Epithelial cell of prostate (primary cell): ENCODE data around the gene ST6GALNAC5.
A peak's percentile ranks its signal among the peaks of the same experiment; 100 is the strongest.
"Not testable (repeated sequence)": the region's sequence is repeated elsewhere in the genome, so short reads cannot be mapped to it uniquely, and the experiment has no call there.

Source experiments
- DNase-seq: peaks from one replicate; pipeline ENCODE4 v3.0.0-alpha.2; 2011; ENCODE audit warnings: low read depth, low spot score
- H3K27ac ChIP-seq: fragments of 450-650 bp; 2 replicates; pipeline ENCODE4 v1.5.1; 2017; ENCODE audit warnings: mild to moderate bottlenecking

The ST6GALNAC5 gene

DNA sequence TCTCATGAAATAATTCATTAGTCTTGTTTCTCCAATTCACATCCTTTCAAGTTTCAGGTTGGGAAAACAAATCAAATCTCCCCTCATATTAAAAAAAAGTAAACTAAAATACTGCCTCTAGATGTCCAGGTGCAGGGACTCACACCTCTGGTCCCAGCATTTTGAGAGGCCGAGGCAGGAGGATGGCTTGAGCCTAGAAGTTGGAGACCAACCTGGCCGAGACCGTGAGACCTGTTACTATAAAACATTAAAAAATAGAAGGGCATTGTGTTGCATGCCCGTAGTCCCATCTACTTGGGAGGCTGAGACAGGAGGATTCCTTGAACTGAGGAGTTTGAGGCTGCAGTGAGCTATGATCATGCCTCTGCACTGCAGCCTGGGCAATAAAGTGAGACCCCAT, 61.9 kb downstream of the ST6GALNAC5 start:
- no peak overlapping the region for H3K27ac ChIP-seq
- no peak for DNase-seq

DNA sequence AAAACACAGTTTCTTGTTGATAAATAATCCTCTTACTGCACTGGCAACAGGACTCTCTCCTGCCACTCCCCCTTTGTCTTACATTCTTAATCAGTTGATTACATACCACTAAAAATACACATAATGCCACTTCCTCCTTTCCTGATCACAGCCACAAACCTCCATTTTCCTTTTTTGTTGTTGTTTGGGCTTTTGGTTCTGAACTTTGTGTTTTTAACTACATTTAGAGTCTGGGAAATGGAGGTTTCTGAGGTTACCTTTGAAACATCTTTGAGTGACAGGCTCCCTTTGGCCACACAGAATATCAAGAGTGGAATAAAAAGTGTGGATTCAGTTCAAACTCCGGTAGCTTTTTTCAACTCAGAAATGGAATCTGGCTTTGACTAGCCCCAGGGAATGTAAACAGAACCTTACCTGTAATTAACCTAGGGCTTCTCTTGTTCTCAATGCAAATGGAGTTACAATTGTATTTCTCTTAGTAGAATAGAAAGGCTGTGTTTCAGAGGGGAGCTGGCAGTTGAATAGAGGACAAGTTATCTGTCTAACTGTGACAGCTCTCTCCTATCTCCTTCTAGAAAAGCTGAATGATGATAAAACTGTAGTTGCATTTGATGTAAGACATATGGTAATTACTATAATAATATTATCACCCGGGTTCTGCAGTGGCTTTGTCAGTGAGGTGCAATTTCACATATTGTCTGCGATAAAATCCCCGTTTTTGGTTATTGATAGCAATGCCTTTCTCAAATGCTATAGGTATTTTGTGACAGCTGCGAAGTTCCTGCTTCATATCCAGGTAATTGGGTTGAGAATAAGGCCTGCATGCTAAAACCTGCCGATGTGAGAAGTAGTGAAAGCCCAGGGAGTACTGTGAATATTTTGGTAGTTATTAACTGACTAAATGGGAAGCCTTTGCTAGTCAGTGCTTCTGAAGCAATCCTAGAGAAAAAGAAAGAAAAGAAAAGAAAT, 66.9 kb downstream of the ST6GALNAC5 start:
- no peak overlapping the region for H3K27ac ChIP-seq
- no peak for DNase-seq

DNA sequence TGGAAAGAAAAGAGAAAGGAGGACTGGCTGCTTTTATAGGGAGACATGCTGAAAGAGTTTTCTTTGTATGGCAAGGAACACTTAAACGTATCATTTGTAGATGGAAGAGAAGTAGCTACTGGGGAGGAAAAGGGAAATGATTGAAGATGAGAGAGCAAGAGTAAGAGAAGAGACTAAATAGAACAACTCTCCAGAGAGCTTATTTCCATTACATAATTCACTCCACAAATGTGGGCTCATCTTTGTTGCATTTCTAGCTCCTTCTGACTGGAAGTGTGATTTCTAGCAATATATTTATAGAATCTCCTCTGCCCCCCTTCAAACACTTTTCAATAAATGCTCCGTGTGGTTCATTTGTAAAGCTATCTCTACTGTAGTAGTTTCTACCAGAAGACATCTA, 71.0 kb downstream of the ST6GALNAC5 start:
- H3K27ac ChIP-seq, result no peak overlapping the region
- no peak for DNase-seq

DNA sequence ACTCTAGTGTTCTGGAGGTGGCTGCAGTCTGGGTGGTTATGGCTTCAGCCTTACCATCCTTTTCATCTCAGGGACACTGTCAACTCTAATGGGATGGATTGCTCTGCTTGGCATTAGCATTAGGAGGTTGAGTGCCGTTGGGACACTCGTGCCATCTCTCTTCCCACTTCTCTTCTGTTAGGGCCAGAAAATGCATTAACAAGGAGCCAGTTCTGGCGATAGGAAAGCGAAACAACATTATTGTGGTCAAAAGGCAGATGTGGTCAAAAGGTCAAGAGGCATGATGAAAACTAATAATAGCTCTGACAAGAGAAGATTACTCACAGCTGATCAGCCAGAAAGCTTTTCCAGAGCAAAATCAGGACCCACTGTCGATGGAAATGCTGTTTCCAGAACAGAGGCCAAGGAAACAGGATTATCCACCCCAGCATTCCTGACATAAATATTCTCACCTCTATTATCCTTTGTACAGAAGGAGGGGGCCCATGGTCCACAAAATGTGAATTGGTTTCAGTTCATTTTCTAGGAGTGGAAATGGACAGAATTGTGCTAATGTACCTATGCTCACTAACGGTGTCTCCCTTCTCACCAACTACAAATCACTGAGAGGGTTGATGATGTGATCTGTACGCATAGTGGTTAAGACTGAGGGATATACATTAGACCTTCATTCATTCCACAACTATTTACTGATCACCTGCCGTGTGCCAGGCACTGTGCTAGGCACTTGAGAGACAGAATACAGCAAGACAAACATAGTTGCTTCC, 72.0 kb downstream of the ST6GALNAC5 start:
- H3K27ac ChIP-seq, result no peak overlapping the region
- no peak for DNase-seq

DNA sequence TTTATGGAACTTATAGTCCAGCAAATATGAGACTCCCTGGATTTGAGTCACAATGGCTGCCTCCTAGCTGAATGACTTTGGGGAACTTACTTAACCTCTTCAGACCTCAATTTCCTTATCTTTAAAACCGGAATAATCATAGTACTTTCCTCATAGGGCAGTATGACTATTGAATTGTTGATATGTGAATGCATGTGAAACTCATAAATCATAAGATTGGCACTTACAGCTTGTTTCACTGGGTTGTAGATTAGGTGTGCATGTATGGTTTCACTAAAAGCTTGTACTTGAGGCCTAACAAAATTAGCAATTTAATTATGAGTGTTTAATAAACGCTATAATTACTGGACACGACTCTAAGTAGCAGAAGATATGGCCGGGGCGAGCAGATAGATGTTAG, 72.5 kb downstream of the ST6GALNAC5 start:
- H3K27ac ChIP-seq, result no peak overlapping the region

DNA sequence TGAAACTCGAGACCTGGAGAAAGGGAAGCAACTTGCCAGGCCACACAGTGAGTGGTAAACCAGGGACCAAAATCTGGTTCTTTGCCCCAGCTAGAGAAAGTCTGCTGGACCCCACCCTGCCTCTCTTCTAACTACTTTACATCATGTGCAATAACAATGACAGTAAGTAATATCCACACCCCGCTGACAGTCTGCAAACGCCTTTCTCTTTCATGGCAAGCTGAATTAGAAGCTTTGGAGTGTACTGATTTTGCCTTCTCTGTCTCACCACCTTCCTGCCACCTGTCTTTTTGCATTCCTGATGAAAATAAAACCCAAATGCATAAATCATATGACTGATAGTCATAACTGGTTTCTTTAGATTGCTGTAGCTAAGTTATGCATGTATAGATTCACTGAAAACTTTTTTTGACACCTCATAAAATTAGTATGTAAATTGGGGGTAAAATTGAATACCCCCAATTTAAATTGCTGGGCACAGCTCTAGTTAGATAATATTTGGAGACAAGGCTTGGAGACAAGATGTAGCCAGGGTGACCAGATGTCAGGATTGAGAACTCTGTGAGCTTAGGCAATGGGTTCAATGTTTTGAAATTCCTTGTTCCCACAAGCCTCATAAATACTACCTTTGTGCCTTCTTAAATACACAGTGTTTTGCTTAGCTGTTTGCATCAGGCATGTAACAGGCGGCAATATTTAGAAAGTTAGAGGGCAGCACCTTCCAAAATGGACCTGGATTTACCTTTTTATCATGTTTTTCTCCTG, 73.5 kb downstream of the ST6GALNAC5 start:
- DNase-seq, result no peak
- no peak overlapping the region for H3K27ac ChIP-seq

More for the DNA sequence above, 72.5 kb downstream of the ST6GALNAC5 start:
- no peak for DNase-seq

DNA sequence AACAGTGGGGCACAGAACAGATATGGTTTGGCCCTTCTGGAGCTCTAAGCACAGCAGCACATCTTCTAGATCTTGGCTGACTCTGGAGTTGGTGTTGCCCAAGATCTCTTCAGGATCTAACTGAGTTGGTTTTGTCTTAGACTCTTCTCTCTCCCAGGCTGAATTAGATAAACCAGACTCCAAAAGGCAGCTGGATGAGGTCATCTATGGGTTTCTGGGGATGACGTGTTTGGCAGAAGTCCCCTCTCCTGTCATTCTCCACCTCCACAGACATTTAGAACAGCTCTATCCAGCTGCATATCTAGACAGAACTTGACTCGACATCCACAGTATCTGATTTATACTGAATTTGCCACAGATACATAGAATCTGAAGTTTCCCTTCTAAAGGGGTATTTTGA, 75.3 kb downstream of the ST6GALNAC5 start:
- DNase-seq, result no peak
- no peak overlapping the region for H3K27ac ChIP-seq

DNA sequence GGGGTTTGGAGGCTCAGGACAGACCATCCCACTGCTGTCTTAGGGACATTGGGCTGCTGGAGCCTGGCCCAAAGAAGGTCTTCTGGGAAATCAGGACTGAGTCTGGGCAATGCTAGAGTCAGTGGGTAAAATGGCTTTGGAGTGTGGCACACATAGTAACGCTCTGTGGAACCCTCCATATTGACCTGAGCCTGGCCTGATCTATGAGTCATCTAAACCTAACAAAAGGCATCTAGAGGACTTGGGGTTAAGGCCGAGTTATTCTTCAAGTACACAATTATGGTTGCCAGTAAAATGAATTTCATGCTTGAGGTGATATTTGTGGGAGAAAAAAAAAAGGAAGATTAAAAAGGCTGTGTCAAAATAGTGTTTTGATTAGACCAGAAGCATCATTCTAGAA, 77.7 kb downstream of the ST6GALNAC5 start:
- no peak overlapping the region for H3K27ac ChIP-seq
- DNase-seq, result no peak

DNA sequence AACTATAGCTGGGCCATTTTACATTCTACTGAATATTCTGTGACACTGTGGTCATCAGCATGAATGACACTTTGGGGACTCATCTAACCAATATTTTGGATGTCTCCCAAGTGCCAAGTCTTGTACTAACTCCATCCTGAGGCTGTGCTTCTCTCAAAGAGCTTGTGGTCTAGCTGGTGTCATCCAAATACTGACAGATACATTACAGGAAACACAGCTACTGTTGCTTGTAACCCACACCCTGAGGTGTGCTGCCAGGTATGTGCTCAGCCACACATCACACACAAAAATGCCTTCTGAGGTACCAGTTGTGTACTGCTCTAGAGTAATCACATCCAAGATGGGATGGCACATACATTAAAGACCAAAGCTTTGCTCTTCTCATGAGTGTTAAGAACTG, 81.6 kb downstream of the ST6GALNAC5 start:
- peak overlapping the region; percentile 66 for H3K27ac ChIP-seq
- DNase-seq, result no peak

DNA sequence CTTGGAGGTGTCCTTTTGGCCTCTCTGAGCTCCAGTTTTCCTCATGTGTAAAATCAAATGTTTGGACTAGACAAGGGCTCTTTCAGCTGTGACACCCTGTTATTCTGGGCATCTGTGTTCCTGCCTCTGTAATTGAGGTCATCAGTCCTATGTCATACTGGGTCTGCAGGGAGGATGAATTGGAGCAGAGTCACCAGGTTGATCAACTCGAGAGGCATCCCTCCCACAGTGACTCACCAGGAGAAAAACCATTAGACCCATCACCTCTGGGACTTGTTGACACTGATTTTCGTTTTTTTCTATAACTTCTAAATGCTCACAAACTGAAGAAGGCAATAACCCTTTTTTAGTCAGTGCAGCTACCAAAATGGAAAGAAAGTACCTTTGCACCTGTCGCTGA, 82.2 kb downstream of the ST6GALNAC5 start:
- H3K27ac ChIP-seq, result peak overlapping the region; percentile 66
- peak; percentile 41 for DNase-seq

DNA sequence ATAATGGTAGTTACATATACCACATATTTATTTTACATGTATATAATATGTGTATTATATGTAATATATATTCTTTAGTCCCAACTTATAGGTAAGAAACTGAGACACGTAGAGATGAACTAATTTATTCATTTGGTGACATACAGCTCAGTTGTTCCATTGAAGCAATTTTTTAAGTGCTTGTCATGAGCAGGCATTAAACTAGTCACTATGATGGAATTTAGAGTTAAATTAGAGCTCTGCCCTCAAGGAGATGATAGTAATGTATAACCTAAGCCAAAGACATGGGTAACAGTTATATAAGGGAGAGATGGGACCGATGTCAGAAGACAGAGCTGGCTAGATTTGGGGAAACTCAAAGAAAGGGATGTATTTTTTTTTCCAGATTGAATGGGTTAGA, 83.0 kb downstream of the ST6GALNAC5 start:
- DNase-seq, result no peak
- peak overlapping the region; percentile 66 for H3K27ac ChIP-seq

DNA sequence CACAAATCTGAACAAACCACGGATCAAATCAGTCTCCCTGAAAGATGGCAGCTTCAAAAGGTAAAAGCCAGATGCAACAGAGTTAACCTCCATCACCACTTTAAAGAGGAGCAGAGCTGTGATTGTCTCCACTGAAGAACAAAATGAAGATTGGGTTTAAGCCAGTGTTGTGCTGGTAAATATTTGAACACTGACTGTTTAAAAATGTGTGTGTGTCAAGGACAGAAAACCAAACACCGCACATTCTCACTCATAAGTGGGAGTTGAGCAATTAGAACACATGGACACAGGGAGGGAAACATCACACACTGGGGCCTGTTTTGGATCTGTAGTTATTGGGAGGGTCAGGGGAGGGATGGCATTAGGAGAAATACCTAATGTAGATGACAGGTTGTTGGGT, 83.9 kb downstream of the ST6GALNAC5 start:
- no peak for DNase-seq
- no peak overlapping the region for H3K27ac ChIP-seq

DNA sequence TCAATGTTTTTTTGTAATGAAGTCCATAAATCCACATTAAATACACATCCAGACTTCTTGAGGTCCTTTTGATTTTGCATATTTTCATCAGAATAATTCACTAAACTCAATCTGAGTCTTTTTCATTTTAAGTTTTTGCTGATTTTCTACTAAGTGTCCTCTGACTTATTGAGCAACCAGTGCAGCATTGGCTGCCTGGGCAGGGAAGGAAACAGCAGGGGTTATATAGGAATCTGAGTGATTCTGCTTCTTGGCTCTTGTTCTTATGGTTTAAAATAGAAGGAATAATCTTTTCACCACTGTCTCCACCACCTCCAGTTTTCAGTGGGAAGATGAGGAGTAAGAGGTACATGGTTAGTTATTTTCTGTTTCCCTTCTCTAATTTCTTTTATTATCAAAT, 88.4 kb downstream of the ST6GALNAC5 start:
- no peak for DNase-seq
- H3K27ac ChIP-seq, result no peak overlapping the region

DNA sequence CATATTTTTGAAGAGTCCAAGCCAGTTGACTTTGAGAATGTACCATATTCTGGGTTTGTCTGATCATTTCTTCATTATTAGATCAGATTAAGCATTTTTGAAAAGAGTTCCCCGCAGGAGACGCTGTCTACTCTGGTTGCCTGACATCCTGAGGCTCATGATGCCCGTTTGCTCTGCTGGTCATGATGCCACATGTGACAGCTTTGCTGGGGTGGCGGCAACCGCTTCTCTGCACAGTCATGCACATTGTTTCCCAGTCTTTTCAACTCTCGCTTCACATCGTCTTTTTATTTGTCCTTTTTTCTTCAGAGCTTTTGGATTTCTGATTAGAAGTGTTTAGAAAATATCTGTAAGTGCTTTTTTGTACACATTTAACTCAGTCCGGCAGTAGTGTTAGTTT, 90.7 kb downstream of the ST6GALNAC5 start:
- H3K27ac ChIP-seq, result no peak overlapping the region

DNA sequence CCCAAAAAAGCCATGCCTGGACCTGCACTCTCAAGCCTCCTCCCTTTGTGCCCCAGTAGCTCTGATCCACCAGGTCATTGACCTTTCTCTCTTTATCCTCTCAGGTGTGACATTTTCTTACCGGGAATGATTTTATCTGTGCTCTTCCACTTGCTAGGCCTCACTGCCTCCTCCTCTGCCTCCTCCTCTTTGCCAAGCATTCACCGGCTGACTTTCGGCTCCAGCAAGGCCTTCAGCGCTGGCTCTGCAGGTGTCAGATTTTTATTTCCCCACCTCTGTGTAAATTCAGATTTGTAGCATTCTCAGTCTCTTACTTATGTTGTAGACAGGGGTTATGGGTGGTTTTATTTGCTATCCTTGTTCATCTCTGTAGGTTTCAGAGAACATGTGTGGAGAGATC, 91.5 kb downstream of the ST6GALNAC5 start:
- no peak for DNase-seq
- no peak overlapping the region for H3K27ac ChIP-seq

More for the DNA sequence above, 90.7 kb downstream of the ST6GALNAC5 start:
- no peak for DNase-seq

DNA sequence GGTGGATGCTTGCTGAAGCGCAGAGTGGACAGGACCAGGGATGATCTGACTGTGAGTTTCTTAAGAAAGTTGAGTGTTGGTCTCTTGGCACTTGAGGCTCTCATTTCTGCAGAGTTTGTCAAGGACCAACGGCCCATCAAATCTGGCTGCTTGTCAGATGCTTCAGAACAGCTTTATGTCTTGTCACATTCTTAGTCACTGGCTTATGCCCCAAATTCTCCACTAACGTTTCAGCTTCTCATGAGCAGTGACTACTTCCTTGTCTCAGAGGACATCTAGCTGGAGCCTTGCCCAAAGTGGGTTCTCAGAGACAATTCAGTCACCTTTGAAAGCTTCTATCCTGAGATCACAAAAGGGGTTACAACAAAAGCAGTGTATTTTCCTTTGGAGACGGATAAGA, 92.3 kb downstream of the ST6GALNAC5 start:
- H3K27ac ChIP-seq, result no peak overlapping the region
- DNase-seq, result no peak

DNA sequence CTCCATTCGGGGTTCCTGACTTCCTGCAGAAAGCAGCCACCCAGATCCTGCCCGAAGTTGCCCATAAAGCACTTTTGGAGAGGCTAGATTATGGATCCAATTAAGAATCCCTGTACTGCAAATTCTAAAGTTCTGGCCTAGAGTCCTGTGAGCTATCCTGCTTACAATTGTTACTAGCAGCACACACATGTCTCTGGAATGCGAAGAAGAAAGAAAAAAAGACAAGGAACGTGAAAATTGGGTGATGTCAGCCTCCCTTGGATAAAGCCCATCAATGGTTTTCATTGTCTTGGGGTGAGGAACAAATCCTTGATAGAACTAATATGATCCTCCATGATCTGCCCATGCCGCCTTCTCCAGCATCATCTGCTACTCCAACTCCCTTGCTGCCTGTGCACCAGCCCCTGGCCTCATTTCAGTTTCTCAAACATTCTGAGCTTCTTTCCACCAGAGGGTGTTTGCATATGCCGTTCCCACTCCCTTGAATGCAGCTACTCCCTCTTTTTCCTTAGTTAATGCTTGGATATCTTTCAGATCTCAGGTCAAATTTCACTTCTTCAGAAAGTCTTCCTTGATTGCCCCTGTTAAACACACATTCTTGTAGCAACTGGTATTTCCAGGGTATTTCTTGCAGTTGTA, 94.0 kb downstream of the ST6GALNAC5 start:
- DNase-seq, result no peak
- H3K27ac ChIP-seq, result no peak overlapping the region

DNA sequence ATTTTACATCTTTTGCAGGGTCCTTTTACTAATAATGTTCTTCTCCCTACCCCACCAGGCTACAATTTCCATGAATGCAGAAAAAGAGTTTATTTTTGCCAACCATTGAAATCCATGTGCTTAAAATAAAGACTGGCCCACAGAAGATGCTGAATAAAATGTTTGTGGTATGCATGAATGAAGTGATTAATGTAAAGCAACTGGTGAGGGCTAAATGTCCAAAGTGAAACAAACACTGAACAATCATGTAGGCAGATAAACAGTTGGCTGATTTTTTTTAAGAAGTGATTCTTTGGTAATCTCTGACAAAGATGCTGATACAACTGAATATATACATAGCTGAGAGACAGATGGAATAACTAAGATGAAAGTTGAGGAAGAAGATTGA, 94.5 kb downstream of the ST6GALNAC5 start:
- DNase-seq, result no peak
- no peak overlapping the region for H3K27ac ChIP-seq

DNA sequence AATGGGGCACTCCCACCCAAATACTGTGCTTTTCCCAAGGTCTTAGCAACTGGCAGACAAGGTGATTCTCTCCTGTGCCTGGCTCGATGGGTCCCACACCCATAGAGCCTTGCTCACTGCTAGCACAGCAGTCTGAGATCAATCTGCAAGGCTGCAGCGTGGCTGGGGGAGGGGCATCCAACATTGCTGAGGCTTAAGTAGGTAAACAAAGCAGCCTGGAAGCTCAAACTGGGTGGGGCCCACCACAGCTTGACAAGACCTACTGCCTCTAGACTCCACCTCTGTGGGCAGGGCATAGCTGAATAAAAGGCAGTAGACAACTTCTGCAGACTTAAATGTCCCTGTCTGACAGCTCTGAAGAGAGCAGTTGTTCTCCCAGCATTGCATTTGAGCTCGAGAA, 114.0 kb downstream of the ST6GALNAC5 start:
- DNase-seq, result peak; percentile 31
- not testable (repeated sequence) for H3K27ac ChIP-seq

DNA sequence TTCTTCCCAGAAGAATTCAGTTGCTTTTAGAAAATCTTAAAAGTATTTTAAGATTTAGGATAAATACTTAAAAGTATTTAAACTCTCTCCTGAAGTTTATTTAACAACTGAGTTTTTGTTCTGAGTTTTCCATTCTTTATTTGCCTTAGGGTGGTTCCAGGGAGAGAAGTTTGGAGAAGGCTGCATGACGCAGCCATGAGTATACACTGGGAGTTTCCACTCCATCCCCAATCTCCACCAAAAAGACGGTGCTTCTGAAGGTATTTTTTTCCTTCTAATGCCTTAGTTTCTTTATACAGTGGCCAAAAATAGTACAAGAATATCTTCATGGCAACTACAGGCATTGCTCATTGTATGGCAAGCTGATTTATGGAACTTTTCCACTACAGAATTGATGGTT, 122.7 kb downstream of the ST6GALNAC5 start:
- no peak overlapping the region for H3K27ac ChIP-seq
- DNase-seq, result no peak
